ENCODE data around the gene PRKAG2.

DNA sequence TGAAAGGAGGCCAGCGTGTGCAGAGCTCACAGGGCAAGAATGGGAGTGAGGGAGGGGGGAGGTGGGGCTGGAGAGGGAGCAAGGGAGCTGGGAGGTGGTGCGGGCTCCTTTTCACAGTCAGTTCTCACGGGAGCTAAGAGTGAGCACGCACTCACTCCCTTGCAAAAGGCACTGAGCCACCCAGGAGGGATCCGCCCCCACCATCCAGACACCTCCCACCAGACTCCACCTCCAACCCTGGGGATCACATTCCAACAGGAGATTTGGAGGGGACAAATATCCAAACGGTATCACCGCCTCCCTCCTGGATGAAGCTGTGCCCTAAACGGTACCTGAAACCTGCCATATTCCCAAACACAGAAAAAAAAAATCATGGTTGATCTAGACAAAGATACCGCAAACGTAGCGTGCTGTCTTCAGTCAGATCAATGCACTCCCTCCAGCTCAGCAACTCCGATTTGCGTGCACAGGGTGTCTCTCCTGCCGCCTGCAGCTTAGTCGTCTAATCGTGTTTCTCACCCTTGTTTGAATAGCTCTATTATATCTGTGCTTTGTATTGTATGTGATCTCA is 20.3 kb upstream of the PRKAG2 start:
- TF ChIP-seq, protein P1, sequence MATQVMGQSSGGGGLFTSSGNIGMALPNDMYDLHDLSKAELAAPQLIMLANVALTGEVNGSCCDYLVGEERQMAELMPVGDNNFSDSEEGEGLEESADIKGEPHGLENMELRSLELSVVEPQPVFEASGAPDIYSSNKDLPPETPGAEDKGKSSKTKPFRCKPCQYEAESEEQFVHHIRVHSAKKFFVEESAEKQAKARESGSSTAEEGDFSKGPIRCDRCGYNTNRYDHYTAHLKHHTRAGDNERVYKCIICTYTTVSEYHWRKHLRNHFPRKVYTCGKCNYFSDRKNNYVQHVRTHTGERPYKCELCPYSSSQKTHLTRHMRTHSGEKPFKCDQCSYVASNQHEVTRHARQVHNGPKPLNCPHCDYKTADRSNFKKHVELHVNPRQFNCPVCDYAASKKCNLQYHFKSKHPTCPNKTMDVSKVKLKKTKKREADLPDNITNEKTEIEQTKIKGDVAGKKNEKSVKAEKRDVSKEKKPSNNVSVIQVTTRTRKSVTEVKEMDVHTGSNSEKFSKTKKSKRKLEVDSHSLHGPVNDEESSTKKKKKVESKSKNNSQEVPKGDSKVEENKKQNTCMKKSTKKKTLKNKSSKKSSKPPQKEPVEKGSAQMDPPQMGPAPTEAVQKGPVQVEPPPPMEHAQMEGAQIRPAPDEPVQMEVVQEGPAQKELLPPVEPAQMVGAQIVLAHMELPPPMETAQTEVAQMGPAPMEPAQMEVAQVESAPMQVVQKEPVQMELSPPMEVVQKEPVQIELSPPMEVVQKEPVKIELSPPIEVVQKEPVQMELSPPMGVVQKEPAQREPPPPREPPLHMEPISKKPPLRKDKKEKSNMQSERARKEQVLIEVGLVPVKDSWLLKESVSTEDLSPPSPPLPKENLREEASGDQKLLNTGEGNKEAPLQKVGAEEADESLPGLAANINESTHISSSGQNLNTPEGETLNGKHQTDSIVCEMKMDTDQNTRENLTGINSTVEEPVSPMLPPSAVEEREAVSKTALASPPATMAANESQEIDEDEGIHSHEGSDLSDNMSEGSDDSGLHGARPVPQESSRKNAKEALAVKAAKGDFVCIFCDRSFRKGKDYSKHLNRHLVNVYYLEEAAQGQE (IDR thresholded peaks at IDR 0.05; ENCODE audit: low read depth) = no peak
- TF ChIP-seq, protein P2, sequence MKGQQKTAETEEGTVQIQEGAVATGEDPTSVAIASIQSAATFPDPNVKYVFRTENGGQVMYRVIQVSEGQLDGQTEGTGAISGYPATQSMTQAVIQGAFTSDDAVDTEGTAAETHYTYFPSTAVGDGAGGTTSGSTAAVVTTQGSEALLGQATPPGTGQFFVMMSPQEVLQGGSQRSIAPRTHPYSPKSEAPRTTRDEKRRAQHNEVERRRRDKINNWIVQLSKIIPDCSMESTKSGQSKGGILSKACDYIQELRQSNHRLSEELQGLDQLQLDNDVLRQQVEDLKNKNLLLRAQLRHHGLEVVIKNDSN (IDR thresholded peaks at IDR 0.05) = no peak
- TF ChIP-seq EP300 (IDR thresholded peaks at IDR 0.05; ENCODE audit: borderline replicate concordance) = no peak
- no peak for TF ChIP-seq TCF12 (IDR thresholded peaks at IDR 0.05; ENCODE audit: low read depth)
- TF ChIP-seq YY1 (IDR thresholded peaks at IDR 0.05; ENCODE audit: low read depth) = no peak
- no peak for TF ChIP-seq FOXM1 (IDR thresholded peaks at IDR 0.05; ENCODE audit: borderline replicate concordance, low read depth)
- TF ChIP-seq TEAD4 (IDR thresholded peaks at IDR 0.05) = 0 out of 2 replicates have a peak, but pooled peaks have one; percentile 35
- no peak for TF ChIP-seq TAF1 (IDR thresholded peaks at IDR 0.05; ENCODE audit: low read depth)
- TF ChIP-seq NFIC (IDR thresholded peaks at IDR 0.05) = no peak
- no peak for TF ChIP-seq CEBPB (IDR thresholded peaks at IDR 0.05)
- no peak for TF ChIP-seq RAD21 (IDR thresholded peaks at IDR 0.05; ENCODE audit: low read depth)
- TF ChIP-seq, protein P3, sequence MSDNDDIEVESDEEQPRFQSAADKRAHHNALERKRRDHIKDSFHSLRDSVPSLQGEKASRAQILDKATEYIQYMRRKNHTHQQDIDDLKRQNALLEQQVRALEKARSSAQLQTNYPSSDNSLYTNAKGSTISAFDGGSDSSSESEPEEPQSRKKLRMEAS (IDR thresholded peaks at IDR 0.05) = no peak
- no peak for TF ChIP-seq EGR1 (IDR thresholded peaks at IDR 0.05)
- TF ChIP-seq ZBTB7A (IDR thresholded peaks at IDR 0.05; ENCODE audit: low read depth) = no peak
